Stomach (tissue), 9 donors: Measurements from ENCODE around the gene ZNF469. TPM values are rescaled to one million over a fixed set of nuclear protein-coding genes. Genes with fewer than 3 reads are reported as not detected.

Experiments used
- DNase-seq, 2 donors: peaks; one replicate each; pipeline versions ENCODE4 v3.0.0 to v3.0.0-alpha.2; 2013 to 2019
- H3K27ac ChIP-seq, 5 donors: fragments of 200-600 bp in 4 of 5; sonication (generic) in 4 of 5; one replicate each; pipeline ENCODE4 v1.5.1; 2013 to 2019; ENCODE audit warnings: mild to moderate bottlenecking in 1 of 5, moderate library complexity in 1 of 5
- H3K27me3 ChIP-seq, 3 donors: fragments of 200-600 bp; sonication (generic); one replicate each; pipeline ENCODE4 v1.5.1; 2017 to 2019; ENCODE audit warnings: mixed run types in 1 of 3
- H3K36me3 ChIP-seq, 4 donors: fragments of 200-600 bp; sonication (generic); 1 replicate in 3 of 4; 2 replicates in 1 of 4; pipeline ENCODE4 v1.5.1; 2016 to 2019
- H3K4me1 ChIP-seq, 4 donors: fragments of 200-600 bp; sonication (generic); one replicate each; pipeline ENCODE4 v1.5.1; 2016 to 2019
- H3K4me3 ChIP-seq, 4 donors: fragments of 200-600 bp; sonication (generic) in 3 of 4; one replicate each; pipeline ENCODE4 v1.5.1; 2016 to 2019; ENCODE audit warnings: mild to moderate bottlenecking in 1 of 4
- H3K9me3 ChIP-seq, 4 donors: fragments of 200-600 bp; sonication (generic); one replicate each; pipeline ENCODE4 v1.5.1; 2016 to 2019
- CTCF ChIP-seq, 7 experiments: fragments of 450-650 bp in 4 of 7; fragments of 200-600 bp in 3 of 7; sonication (generic) in 3 of 7; IDR thresholded peaks; one replicate each; pipeline ENCODE4 v1.5.1; 2016 to 2019; ENCODE audit warnings: antibody characterized with exemption in 7 of 7, control low read depth in 2 of 7, mild to moderate bottlenecking in 1 of 7
- EP300 ChIP-seq: sonication (generic); formaldehyde crosslinking; IDR thresholded peaks from one replicate; pipeline ENCODE4 v1.6.1; 2017; ENCODE audit warnings: antibody characterized with exemption
- POLR2A ChIP-seq, 4 donors: fragments of 450-650 bp; IDR thresholded peaks; one replicate each; pipeline ENCODE4 v1.6.1; 2016; ENCODE audit warnings: antibody characterized with exemption in 4 of 4, control low read depth in 2 of 4, mild to moderate bottlenecking in 1 of 4, moderate library complexity in 1 of 4
- POLR2AphosphoS5 ChIP-seq, 3 donors: sonication (generic); formaldehyde crosslinking; IDR thresholded peaks; one replicate each; pipeline ENCODE4 v1.6.1; 2016; ENCODE audit warnings: antibody characterized with exemption in 3 of 3
- WGBS, 5 donors: extraction: QIAGEN DNeasy Blood & Tissue Kit in 3 of 5; methylation state at CpG; one replicate each; pipeline versions ENCODE4 v1.1.5 to v1.1.7; 2013 to 2018; 5-methylcytosine and 5-hydroxymethylcytosine counted together
- intact Hi-C: fragments of 100-400 bp; cut with DNase I; formaldehyde crosslinking; loops from one replicate; pipeline ENCODE4 v1.15.1; 2023; ENCODE audit warnings: low total_unique reads
- polyA plus RNA-seq, 3 donors: library from polyadenylated mRNA; stranded (reverse); fragments of 200-250 nt; gene quantifications; one replicate each; pipeline ENCODE4 v1.2.3, GENCODE V29; 2013
- total RNA-seq, 5 donors: library from RNA; depleted of rRNA; stranded (reverse); fragments of >200 nt; gene quantifications; one replicate each; pipeline versions ENCODE4 v1.1.0 to v1.2.3, GENCODE V29; 2014 to 2016
- donor health status: healthy with polysubstance abuse.
- donor health status: Bipolar disorder and iron deficiency.
- donor health status: healthy.

ZNF469 gene
- total and polyA plus RNA-seq, 8 donors, result under 0.01 to 6.2 (median 0.24) TPM

DNA sequence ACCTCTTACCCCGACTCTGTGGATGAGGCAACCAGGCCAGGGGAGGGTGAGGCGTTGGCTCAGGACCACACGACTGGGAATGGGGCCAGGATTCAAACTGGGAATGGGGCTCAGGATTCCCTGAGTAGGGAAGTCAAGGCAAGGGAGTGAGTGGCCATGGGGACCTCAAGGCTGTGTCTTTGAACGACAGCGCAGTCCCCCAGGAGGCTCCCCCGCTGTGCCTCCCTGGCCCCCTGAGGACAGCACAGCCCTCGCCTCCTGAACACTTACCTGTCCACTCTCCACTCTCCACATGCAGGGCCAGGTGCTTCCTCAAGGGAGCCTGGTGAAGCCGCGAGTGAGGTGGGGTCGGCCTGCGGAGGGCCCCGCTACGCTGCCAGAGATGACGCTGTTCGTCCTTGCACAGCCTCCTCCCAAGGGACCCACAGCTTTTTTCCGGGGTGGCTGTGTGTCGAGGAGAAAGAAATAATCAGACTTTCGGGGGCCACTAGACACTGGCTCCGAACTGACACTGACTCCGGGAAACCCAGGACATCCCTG, 6.9 kb downstream of the ZNF469 start:
- no peak for DNase-seq
- Histone ChIP-seq H3K9me3 (no peaks in the 10 kb centered on the region), H3K4me3 (no peak overlapping the region), H3K27me3 (peaks cover 0 to 79% (median 3%) of the 10 kb centered on the region in 3 donors), H3K27ac (no peak overlapping the region), H3K4me1 (peaks cover 20 to 35% (median 23%) of the 10 kb centered on the region in 4 donors), H3K36me3 (no peaks in the 10 kb centered on the region)
- 70 to 86% (median 79%) methylated on average over 20 of the region's 20 CpGs for WGBS, 5 donors
- intact Hi-C loops, result no loop called here
- no peak for TF ChIP-seq CTCF (IDR thresholded peaks at IDR 0.05)
- TF ChIP-seq EP300, result no peak
- TF ChIP-seq POLR2AphosphoS5 (IDR thresholded peaks at IDR 0.05), result no peak
- no peak for TF ChIP-seq POLR2A (IDR thresholded peaks at IDR 0.05)

DNA sequence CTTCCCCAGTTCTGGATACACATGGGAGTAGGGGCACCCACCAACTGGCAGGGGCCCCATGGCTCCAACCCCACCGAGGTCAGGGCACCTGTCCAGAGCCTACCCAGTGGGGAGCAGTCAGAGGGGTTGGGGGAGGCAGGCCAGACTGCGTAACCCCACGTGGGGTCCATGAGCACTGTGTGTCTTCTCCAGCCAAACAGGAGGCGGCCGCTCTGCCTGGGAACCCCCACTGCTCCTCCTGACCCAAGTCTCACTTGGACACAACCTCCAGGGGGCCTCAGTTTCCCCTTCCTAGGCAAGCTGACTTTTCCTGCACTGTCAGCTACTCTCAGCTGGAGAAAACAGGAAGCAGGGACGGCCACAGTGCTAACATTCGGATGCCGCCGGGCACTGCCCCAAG, 7.5 kb downstream of the ZNF469 start:
- no peak overlapping the region for H3K4me3 ChIP-seq
- no peak overlapping the region for H3K27ac ChIP-seq
- no peaks in the 10 kb centered on the region for H3K9me3 ChIP-seq
- 77 to 100% (median 84%) methylated on average over 2 to 9 of the region's 9 CpGs for WGBS, 5 donors
- intact Hi-C loops, result no loop called here
- H3K36me3 ChIP-seq, result no peaks in the 10 kb centered on the region
- peaks cover 0 to 73% (median 0%) of the 10 kb centered on the region in 3 donors for H3K27me3 ChIP-seq
- TF ChIP-seq EP300 (no peak), POLR2AphosphoS5 (IDR thresholded peaks at IDR 0.05) (no peak), POLR2A (IDR thresholded peaks at IDR 0.05) (no peak), CTCF (IDR thresholded peaks at IDR 0.05) (no peak)
- peaks cover 20 to 34% (median 23%) of the 10 kb centered on the region in 4 donors for H3K4me1 ChIP-seq
- DNase-seq, result no peak

DNA sequence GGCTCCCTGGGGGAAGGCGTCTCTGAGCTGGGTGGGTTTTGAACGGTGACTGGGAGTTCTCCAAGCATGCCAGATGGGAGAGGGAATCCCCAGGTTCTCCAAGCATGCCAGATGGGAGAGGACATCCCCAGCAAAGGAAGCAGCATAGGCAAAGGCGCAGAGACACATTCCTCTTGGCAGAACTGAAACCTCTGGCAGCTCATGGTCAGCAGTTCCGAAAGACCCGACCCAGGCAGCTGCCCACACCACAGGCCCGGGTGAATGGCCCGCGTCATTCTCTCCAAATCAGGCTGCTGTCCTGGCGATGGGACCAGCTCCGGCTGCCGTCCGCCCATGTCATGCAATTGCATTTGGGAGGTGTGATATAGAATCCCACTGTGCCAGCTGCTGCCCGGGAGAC, 8.0 kb downstream of the ZNF469 start:
- no peak for DNase-seq
- 86 to 89% (median 88%) methylated on average over 8 to 13 of the region's 13 CpGs for WGBS, 5 donors
- Histone ChIP-seq H3K27me3 (peaks cover 0 to 68% (median 0%) of the 10 kb centered on the region in 3 donors), H3K4me3 (no peak overlapping the region), H3K36me3 (no peaks in the 10 kb centered on the region), H3K9me3 (no peaks in the 10 kb centered on the region), H3K27ac (no peak overlapping the region), H3K4me1 (peaks cover 20 to 34% (median 23%) of the 10 kb centered on the region in 4 donors)
- intact Hi-C loops, result no loop called here
- TF ChIP-seq CTCF (IDR thresholded peaks at IDR 0.05) (no peak), POLR2AphosphoS5 (IDR thresholded peaks at IDR 0.05) (no peak), POLR2A (IDR thresholded peaks at IDR 0.05) (no peak), EP300 (no peak)

DNA sequence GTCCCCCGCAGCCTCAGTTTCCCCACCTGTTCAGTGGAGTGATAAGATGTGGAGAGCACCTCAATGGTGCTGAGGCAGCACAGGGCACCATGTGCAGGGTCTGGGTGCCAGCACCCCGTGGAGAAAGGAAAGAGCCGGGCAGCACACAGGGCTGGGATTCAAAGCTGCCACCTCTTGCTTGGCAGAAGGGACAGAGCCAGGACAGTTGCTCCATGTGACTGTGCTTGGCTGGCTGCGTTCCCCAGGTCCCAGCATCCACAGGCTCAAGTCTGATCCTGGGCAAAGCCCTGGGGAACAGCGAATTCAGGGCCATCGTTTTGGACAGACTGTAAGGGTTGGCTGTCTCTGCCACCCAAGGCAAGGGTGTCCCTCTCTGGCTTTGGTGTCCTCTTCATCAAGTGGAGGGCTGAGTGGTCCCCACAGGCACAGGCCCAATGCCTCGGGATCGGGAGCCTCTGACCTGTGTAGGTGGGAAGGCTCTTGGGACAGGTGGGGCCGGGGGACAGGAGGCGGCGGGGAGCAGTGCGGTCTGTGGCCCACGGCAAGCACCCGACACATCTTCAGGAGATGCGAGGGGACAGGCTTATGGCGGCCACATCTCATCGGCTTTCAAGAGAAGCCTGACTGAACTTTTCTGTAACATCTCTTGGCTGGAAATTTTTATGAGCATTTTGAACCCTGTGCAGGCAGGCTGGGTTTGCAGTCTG, 8.5 kb downstream of the ZNF469 start:
- Histone ChIP-seq H3K9me3 (no peaks in the 10 kb centered on the region), H3K36me3 (no peaks in the 10 kb centered on the region), H3K4me1 (peaks cover 20 to 34% (median 23%) of the 10 kb centered on the region in 4 donors), H3K4me3 (no peak overlapping the region), H3K27ac (no peak overlapping the region), H3K27me3 (peaks cover 0 to 63% (median 0%) of the 10 kb centered on the region in 3 donors)
- intact Hi-C loops, result no loop called here
- no peak for TF ChIP-seq CTCF (IDR thresholded peaks at IDR 0.05)
- TF ChIP-seq POLR2A (IDR thresholded peaks at IDR 0.05), result no peak
- TF ChIP-seq POLR2AphosphoS5 (IDR thresholded peaks at IDR 0.05), result no peak
- no peak for TF ChIP-seq EP300
- DNase-seq, result no peak
- WGBS, 5 donors, result 85 to 97% (median 95%) methylated on average over 13 to 17 of the region's 17 CpGs
